Measurements from ENCODE around the gene NINL. TPM values are rescaled to one million over a fixed set of nuclear protein-coding genes. Genes with fewer than 3 reads are reported as not detected.

The NINL gene
- total and polyA plus RNA-seq, 4 donors: 6.0 to 28.3 (median 12.9) TPM

DNA sequence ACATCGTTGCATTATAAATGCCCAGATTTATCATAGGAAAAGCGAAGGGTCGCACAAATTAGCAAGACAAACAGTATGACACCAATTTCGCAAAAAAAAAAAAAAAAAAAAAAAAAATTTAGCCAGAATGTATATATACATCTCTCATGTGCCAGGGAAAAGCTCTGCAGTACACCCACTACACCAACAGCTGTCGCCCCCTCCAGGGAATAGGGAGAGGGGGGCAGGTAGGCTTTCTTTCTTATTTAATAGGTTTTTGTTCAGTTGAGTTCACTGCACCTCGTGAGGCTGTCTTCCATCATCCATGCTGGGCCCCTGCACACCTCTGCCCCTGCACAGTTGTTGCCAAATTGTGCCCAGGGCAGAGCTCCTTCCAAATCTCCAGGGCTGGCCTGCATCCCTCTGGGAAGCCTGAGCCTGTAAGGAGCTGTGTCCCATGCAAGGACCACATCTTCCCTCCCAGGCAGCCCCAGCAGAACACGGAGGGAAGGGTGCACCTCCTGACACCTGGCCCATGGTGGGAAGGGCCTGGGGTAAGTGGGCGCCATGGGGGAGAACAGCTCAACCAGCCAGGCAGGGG is 85.4 kb downstream of the NINL start:
- H3K27me3 ChIP-seq (ENCODE audit: control insufficient read depth in 1 of 2, insufficient read depth in 2 of 2, low read length in 1 of 2): no peaks in the 10 kb centered on the region
- H3K9me3 ChIP-seq (ENCODE audit: control insufficient read depth, low read length): no peaks in the 10 kb centered on the region
- WGBS, 2 donors: 90 to 93% methylated on average over 8 of the region's 8 CpGs
- H3K4me3 ChIP-seq (ENCODE audit: low read length in 2 of 2): no peak overlapping the region
- ATAC-seq (ENCODE audit: low FRiP score) (no peak), DNase-seq (no peak)
- no peaks in the 10 kb centered on the region for H3K4me1 ChIP-seq (ENCODE audit: control insufficient read depth in 1 of 2, insufficient read depth in 2 of 2, low read length in 2 of 2)
- H3K27ac ChIP-seq (ENCODE audit: low read depth in 1 of 2, low read length in 2 of 2): no peak overlapping the region
- intact Hi-C loops (cut with DNase I): no loop called here
- no peaks in the 10 kb centered on the region for H3K36me3 ChIP-seq (ENCODE audit: control insufficient read depth in 1 of 2, insufficient read depth in 2 of 2, low read length in 1 of 2)

DNA sequence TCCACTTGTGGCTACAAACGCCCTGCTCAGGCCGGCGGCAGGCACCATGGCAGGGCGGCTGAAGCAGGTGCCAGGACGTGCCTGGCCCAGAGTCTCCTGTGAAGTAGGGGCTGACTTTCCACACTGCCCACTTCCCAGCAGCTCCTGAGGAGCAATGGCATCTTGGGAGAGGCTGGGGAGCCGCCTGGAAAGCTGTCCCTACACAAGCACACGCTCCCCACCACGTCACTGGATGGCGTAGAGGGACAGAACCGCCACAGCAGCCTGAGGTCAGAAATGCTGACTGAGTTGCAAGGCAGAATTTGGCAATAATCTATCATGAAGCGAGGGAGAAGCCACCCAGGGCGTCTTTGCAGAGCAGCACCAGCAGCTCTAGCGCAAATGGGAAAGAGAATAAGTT is 86.3 kb downstream of the NINL start:
- Histone ChIP-seq H3K4me3 (ENCODE audit: low read length in 2 of 2) (no peak overlapping the region), H3K36me3 (ENCODE audit: control insufficient read depth in 1 of 2, insufficient read depth in 2 of 2, low read length in 1 of 2) (no peaks in the 10 kb centered on the region), H3K9me3 (ENCODE audit: control insufficient read depth, low read length) (no peaks in the 10 kb centered on the region), H3K27me3 (ENCODE audit: control insufficient read depth in 1 of 2, insufficient read depth in 2 of 2, low read length in 1 of 2) (no peaks in the 10 kb centered on the region), H3K27ac (ENCODE audit: low read depth in 1 of 2, low read length in 2 of 2) (no peak overlapping the region), H3K4me1 (ENCODE audit: control insufficient read depth in 1 of 2, insufficient read depth in 2 of 2, low read length in 2 of 2) (no peaks in the 10 kb centered on the region)
- no peak for DNase-seq
- intact Hi-C loops (cut with DNase I): no loop called here
- 86 to 92% methylated on average over 13 of the region's 13 CpGs for WGBS, 2 donors
- no peak for ATAC-seq (ENCODE audit: low FRiP score)

DNA sequence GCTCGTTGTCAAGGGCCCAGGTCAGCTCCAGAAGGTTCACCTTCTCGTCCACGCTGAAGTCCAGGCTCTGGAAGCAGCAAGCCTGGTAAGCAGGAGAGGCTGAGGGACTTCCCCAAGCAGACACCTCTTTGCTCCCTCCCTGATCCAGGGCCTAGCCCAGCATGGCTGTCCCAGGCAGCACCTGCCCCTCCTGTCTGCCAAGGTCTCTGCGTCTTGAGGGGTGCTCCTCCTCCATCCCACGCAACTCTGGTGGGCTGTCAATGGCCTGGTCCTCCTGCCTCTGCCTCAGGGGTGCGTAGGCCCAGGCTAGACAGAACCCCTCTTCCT is 87.1 kb downstream of the NINL start:
- 92 to 94% methylated on average over 6 of the region's 6 CpGs for WGBS, 2 donors
- ATAC-seq (ENCODE audit: low FRiP score): no peak
- Histone ChIP-seq H3K9me3 (ENCODE audit: control insufficient read depth, low read length) (no peaks in the 10 kb centered on the region), H3K4me3 (ENCODE audit: low read length in 2 of 2) (no peak overlapping the region), H3K36me3 (ENCODE audit: control insufficient read depth in 1 of 2, insufficient read depth in 2 of 2, low read length in 1 of 2) (no peaks in the 10 kb centered on the region), H3K4me1 (ENCODE audit: control insufficient read depth in 1 of 2, insufficient read depth in 2 of 2, low read length in 2 of 2) (no peaks in the 10 kb centered on the region), H3K27me3 (ENCODE audit: control insufficient read depth in 1 of 2, insufficient read depth in 2 of 2, low read length in 1 of 2) (no peaks in the 10 kb centered on the region), H3K27ac (ENCODE audit: low read depth in 1 of 2, low read length in 2 of 2) (no peak overlapping the region)
- intact Hi-C loops (cut with DNase I): no loop called here
- DNase-seq: no peak

DNA sequence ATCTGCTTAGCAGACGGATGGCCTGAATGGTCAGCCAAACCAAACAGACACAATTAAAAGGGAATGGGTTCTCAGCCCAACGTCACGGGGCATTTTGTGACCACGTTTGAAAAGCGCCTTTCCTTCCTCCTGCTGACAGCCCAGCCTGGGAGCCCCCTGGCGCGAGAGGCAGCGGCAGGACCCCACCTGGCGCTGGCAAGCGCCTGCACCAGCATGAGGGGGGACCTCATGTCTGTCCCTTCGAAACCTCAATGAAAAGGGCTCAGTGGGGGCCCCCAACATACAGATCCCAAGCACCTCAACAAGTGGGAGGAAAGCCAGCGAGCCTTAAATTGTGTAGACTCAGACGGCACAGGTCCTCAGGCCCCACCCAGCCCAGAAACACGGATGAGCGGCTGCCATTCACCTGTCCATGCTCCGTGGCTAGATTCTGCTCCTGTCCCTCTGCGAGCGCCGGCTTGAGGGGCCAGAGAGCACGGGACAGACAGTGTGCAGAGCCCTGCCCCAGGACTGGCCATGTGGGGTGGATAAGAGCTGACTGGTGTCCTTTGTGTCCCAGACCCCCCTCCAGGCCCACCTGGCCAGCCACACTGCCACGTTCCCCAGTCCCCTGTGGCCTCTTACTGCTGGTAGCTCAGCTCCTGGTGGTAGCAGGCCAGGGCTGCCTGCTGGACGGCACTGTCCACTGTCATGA is 87.6 kb downstream of the NINL start:
- no peaks in the 10 kb centered on the region for H3K9me3 ChIP-seq (ENCODE audit: control insufficient read depth, low read length)
- H3K4me3 ChIP-seq (ENCODE audit: low read length in 2 of 2): no peak overlapping the region
- no peaks in the 10 kb centered on the region for H3K36me3 ChIP-seq (ENCODE audit: control insufficient read depth in 1 of 2, insufficient read depth in 2 of 2, low read length in 1 of 2)
- no peaks in the 10 kb centered on the region for H3K27me3 ChIP-seq (ENCODE audit: control insufficient read depth in 1 of 2, insufficient read depth in 2 of 2, low read length in 1 of 2)
- intact Hi-C loops (cut with DNase I): no loop called here
- ATAC-seq (ENCODE audit: low FRiP score) (no peak), DNase-seq (peak in 1 of 2 donors; percentile 52)
- H3K27ac ChIP-seq (ENCODE audit: low read depth in 1 of 2, low read length in 2 of 2): no peak overlapping the region
- WGBS, 2 donors: 84 to 87% methylated on average over 21 to 22 of the region's 22 CpGs
- no peaks in the 10 kb centered on the region for H3K4me1 ChIP-seq (ENCODE audit: control insufficient read depth in 1 of 2, insufficient read depth in 2 of 2, low read length in 2 of 2)

DNA sequence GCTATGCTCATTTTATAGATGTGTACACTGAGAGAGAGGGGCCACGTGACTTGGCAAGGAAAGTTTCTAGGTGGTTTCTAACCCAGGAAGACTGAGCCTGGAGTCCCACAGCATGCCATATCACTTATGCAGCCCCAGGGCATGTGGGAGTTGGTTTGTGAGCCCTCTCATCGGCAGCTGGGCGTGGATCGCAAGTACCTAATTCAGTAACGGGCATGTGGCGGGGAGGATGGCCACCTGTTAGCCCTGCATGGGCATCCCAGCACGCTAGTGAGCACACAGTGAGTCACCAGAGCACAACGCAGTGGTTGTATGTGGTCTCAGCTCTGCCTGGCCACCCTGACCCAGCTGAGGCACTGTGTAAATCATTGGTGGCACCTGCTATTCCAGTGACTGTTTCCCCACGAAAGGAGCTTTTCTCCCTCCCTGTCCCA is 88.3 kb downstream of the NINL start:
- DNase-seq: peak in 1 of 2 donors; percentile 57
- Histone ChIP-seq H3K4me1 (ENCODE audit: control insufficient read depth in 1 of 2, insufficient read depth in 2 of 2, low read length in 2 of 2) (no peaks in the 10 kb centered on the region), H3K4me3 (ENCODE audit: low read length in 2 of 2) (no peak overlapping the region), H3K27me3 (ENCODE audit: control insufficient read depth in 1 of 2, insufficient read depth in 2 of 2, low read length in 1 of 2) (no peaks in the 10 kb centered on the region), H3K36me3 (ENCODE audit: control insufficient read depth in 1 of 2, insufficient read depth in 2 of 2, low read length in 1 of 2) (no peaks in the 10 kb centered on the region), H3K27ac (ENCODE audit: low read depth in 1 of 2, low read length in 2 of 2) (no peak overlapping the region), H3K9me3 (ENCODE audit: control insufficient read depth, low read length) (no peaks in the 10 kb centered on the region)
- ATAC-seq (ENCODE audit: low FRiP score): no peak
- intact Hi-C loops (cut with DNase I): no loop called here
- 88% methylated on average over 9 of the region's 9 CpGs for WGBS, 2 donors

DNA sequence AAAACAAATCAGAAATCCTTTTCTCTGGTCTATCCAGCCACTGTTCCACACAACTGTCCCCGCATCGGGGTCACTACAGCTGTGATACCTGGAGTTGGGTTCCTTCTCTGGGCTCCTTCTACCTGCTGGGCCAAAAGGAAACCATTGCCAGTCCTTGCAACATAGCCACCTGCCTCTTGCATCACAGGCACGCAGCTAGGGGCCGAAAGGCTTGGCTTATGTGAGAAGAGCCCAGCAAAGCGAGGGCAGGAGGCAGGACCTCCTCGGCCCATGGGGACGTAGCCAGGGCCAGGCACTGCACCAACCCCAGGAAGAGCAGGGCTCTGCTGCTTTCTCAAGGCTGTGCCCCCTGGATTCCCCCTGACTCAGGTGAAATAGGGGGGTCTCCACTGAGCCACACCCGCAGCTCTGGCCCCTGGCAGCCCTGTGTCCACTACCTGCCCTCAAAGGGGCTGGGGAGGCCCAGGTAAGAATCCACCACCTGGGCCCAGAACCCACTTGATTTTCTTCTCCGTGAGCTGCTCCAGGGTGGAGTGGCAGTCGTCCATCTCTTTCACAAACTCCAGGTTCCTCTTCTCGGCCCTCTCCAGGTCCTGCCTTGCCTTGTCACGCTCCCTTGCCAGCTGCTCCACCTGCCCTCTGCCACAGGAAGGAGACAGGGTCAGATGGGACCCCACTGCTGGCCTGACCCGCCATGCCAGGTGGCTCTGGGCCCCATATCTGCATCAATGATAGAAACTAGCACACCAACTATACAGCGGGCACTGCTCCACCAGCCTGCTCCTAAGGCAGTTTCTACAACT is 89.0 kb downstream of the NINL start:
- H3K4me1 ChIP-seq (ENCODE audit: control insufficient read depth in 1 of 2, insufficient read depth in 2 of 2, low read length in 2 of 2): no peaks in the 10 kb centered on the region
- no peak overlapping the region for H3K27ac ChIP-seq (ENCODE audit: low read depth in 1 of 2, low read length in 2 of 2)
- ATAC-seq (ENCODE audit: low FRiP score): no peak
- intact Hi-C loops (cut with DNase I): no loop called here
- H3K36me3 ChIP-seq (ENCODE audit: control insufficient read depth in 1 of 2, insufficient read depth in 2 of 2, low read length in 1 of 2): peaks cover 0 to under 1% of the 10 kb centered on the region in 2 donors
- WGBS, 2 donors: 93 to 94% methylated on average over 14 of the region's 14 CpGs
- DNase-seq: peak in 1 of 2 donors; percentile 59
- H3K9me3 ChIP-seq (ENCODE audit: control insufficient read depth, low read length): no peaks in the 10 kb centered on the region
- H3K4me3 ChIP-seq (ENCODE audit: low read length in 2 of 2): no peak overlapping the region
- H3K27me3 ChIP-seq (ENCODE audit: control insufficient read depth in 1 of 2, insufficient read depth in 2 of 2, low read length in 1 of 2): no peaks in the 10 kb centered on the region

DNA sequence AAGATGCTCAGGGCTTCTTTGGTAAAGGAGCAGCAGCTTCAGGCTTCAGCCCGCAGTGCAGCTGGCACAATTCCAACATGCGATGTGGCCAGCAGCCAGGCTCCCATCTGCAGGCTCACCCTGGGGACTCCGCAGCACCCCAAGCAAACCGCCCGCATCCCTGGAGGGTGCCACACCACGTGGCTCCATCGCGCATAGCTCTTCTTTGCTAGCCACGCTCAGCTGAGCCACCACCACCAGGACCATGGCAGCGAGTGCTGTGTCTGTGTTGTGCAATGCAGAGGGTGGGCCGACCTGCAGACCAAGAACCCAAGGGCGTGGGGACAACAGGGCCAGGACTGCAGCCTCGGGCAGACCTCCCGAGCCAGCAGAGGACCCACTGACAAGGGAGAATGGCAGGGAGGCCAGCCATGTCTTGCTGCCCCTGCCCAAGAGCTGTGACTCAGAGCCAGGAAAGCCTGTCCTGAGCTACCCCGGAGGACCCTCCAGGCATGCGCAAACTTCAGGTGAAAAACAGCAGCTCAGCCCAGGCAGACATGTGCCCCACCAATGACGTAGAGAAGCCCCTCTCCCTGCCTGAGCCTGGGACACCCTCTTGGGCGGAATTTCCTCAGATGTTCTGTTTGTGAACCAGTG is 90.0 kb downstream of the NINL start:
- DNase-seq (peak in 1 of 2 donors; percentile 75), ATAC-seq (ENCODE audit: low FRiP score) (no peak)
- 77 to 79% methylated on average over 18 of the region's 18 CpGs for WGBS, 2 donors
- H3K9me3 ChIP-seq (ENCODE audit: control insufficient read depth, low read length): no peaks in the 10 kb centered on the region
- H3K36me3 ChIP-seq (ENCODE audit: control insufficient read depth in 1 of 2, insufficient read depth in 2 of 2, low read length in 1 of 2): peaks cover 0 to 2% of the 10 kb centered on the region in 2 donors
- H3K4me3 ChIP-seq (ENCODE audit: low read length in 2 of 2): no peak overlapping the region
- no peaks in the 10 kb centered on the region for H3K4me1 ChIP-seq (ENCODE audit: control insufficient read depth in 1 of 2, insufficient read depth in 2 of 2, low read length in 2 of 2)
- no peak overlapping the region for H3K27ac ChIP-seq (ENCODE audit: low read depth in 1 of 2, low read length in 2 of 2)
- intact Hi-C loops (cut with DNase I): no loop called here
- H3K27me3 ChIP-seq (ENCODE audit: control insufficient read depth in 1 of 2, insufficient read depth in 2 of 2, low read length in 1 of 2): no peaks in the 10 kb centered on the region

DNA sequence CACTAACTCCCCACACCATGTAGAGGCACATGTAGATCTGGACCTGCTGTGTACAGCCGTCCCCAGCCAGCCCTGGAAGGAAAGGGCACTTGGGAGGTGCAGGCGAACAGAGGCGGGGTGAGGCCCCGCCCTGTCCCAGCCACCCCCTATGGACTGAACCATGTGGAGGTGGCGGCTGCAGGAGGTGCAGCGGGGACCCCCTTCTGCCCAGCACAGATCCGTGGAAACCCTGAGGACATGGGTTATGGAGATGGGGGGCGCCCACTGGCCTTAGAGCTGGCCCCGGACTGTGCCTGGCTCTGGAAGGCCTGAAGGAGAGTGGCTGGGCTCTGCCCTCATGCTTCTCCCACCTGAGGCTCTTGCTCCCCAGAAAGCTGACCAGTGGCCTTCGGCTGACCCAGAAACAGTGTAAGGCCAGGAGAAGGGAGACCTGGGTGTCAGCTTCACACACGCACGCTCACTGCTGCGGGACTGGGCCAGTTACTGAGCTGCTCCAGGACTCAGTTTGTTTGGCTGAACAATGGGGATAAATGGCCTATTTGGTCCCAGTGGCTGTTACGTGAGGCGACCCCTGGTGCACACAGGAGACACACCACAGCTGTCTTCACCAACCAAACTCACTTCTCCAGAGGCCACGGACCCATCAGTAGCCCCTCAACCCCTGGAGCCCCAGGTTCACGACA is 90.7 kb downstream of the NINL start:
- no peak overlapping the region for H3K4me3 ChIP-seq (ENCODE audit: low read length in 2 of 2)
- H3K27ac ChIP-seq (ENCODE audit: low read depth in 1 of 2, low read length in 2 of 2): no peak overlapping the region
- no peaks in the 10 kb centered on the region for H3K27me3 ChIP-seq (ENCODE audit: control insufficient read depth in 1 of 2, insufficient read depth in 2 of 2, low read length in 1 of 2)
- DNase-seq (peak in 1 of 2 donors; percentile 39), ATAC-seq (ENCODE audit: low FRiP score) (no peak)
- 92 to 93% methylated on average over 17 of the region's 17 CpGs for WGBS, 2 donors
- no peaks in the 10 kb centered on the region for H3K9me3 ChIP-seq (ENCODE audit: control insufficient read depth, low read length)
- intact Hi-C loops (cut with DNase I): no loop called here
- H3K36me3 ChIP-seq (ENCODE audit: control insufficient read depth in 1 of 2, insufficient read depth in 2 of 2, low read length in 1 of 2): peaks cover 0 to 2% of the 10 kb centered on the region in 2 donors
- H3K4me1 ChIP-seq (ENCODE audit: control insufficient read depth in 1 of 2, insufficient read depth in 2 of 2, low read length in 2 of 2): no peaks in the 10 kb centered on the region
